HUES6 (cell line): ENCODE data around the gene NFKB2.

Source experiments
- H3K27ac ChIP-seq: 2 replicates; pipeline ENCODE4 v1.7.0; 2013; ENCODE audit warnings: low read depth, mild to moderate bottlenecking, low read length, inconsistent platforms
- H3K27me3 ChIP-seq: 2 replicates; pipeline ENCODE4 v1.6.1; 2013; ENCODE audit warnings: low read length; ENCODE audit not compliant: control insufficient read depth, insufficient read depth
- H3K36me3 ChIP-seq: 2 replicates; pipeline ENCODE4 v1.6.1; 2013; ENCODE audit warnings: low read length; ENCODE audit not compliant: control insufficient read depth, insufficient read depth
- H3K4me1 ChIP-seq: 2 replicates; pipeline ENCODE4 v1.6.1; 2013; ENCODE audit warnings: low read length; ENCODE audit not compliant: control insufficient read depth, insufficient read depth
- H3K4me3 ChIP-seq: 2 replicates; pipeline ENCODE4 v1.5.1; 2013; ENCODE audit warnings: low read depth, low read length
- H3K9ac ChIP-seq: one replicate; pipeline ENCODE4 v1.6.1; 2013; ENCODE audit warnings: mild to moderate bottlenecking, low read length
- H3K9me3 ChIP-seq: 2 replicates; pipeline ENCODE4 v1.6.1; 2013; ENCODE audit warnings: low read depth, low read length; ENCODE audit not compliant: control insufficient read depth, insufficient read depth

Gene NFKB2

GRCh38 chr10:102409604-102410428, 14.3 kb downstream of the NFKB2 start:
- H3K9ac ChIP-seq: peak overlapping the region; percentile 51
- H3K4me1 ChIP-seq: peaks cover 21% of the 10 kb centered on the region
- peak overlapping the region; percentile 61 for H3K4me3 ChIP-seq
- no peaks in the 10 kb centered on the region for H3K9me3 ChIP-seq
- no peaks in the 10 kb centered on the region for H3K36me3 ChIP-seq
- no peak overlapping the region for H3K27ac ChIP-seq
- peaks cover 83% of the 10 kb centered on the region for H3K27me3 ChIP-seq

GRCh38 chr10:102410429-102411073, 15.0 kb downstream of the NFKB2 start:
- Histone ChIP-seq H3K27ac (no peak overlapping the region), H3K9ac (peak overlapping the region; percentile 51), H3K27me3 (peaks cover 86% of the 10 kb centered on the region), H3K4me3 (peak overlapping the region; percentile 61), H3K36me3 (no peaks in the 10 kb centered on the region), H3K4me1 (peaks cover 21% of the 10 kb centered on the region), H3K9me3 (no peaks in the 10 kb centered on the region)

- no peaks in the 10 kb centered on the region for H3K9me3 ChIP-seq
- peaks cover 21% of the 10 kb centered on the region for H3K4me1 ChIP-seq
- no peak overlapping the region for H3K27ac ChIP-seq
- no peaks in the 10 kb centered on the region for H3K36me3 ChIP-seq
- peaks cover 78% of the 10 kb centered on the region for H3K27me3 ChIP-seq
- H3K9ac ChIP-seq: no peak overlapping the region
- peak overlapping the region; percentile 61; the same call in 1 of the 2 replicates for H3K4me3 ChIP-seq
Observed at GRCh38 chr10:102411341-102412255, 16.1 kb downstream of the NFKB2 start.

GRCh38 chr10:102412293-102412692, 16.8 kb downstream of the NFKB2 start:
- H3K4me3 ChIP-seq: no peak overlapping the region
- H3K27ac ChIP-seq: no peak overlapping the region
- no peak overlapping the region for H3K9ac ChIP-seq
- no peaks in the 10 kb centered on the region for H3K9me3 ChIP-seq
- H3K4me1 ChIP-seq: peaks cover 21% of the 10 kb centered on the region
- peaks cover 74% of the 10 kb centered on the region for H3K27me3 ChIP-seq
- H3K36me3 ChIP-seq: no peaks in the 10 kb centered on the region

- Histone ChIP-seq H3K36me3 (no peaks in the 10 kb centered on the region), H3K9me3 (no peaks in the 10 kb centered on the region), H3K27ac (no peak overlapping the region), H3K27me3 (peaks cover 74% of the 10 kb centered on the region), H3K4me3 (no peak overlapping the region), H3K9ac (no peak overlapping the region), H3K4me1 (peaks cover 23% of the 10 kb centered on the region)
Observed at GRCh38 chr10:102413053-102413705, 17.7 kb downstream of the NFKB2 start.

- no peaks in the 10 kb centered on the region for H3K36me3 ChIP-seq
- no peak overlapping the region for H3K27ac ChIP-seq
- H3K9ac ChIP-seq: no peak overlapping the region
- no peak overlapping the region for H3K4me3 ChIP-seq
- peaks cover 73% of the 10 kb centered on the region for H3K27me3 ChIP-seq
- no peaks in the 10 kb centered on the region for H3K9me3 ChIP-seq
- peaks cover 25% of the 10 kb centered on the region for H3K4me1 ChIP-seq
Observed at GRCh38 chr10:102413806-102414561, 18.5 kb downstream of the NFKB2 start.

- Histone ChIP-seq H3K27ac (no peak overlapping the region), H3K36me3 (no peaks in the 10 kb centered on the region), H3K9me3 (no peaks in the 10 kb centered on the region), H3K4me3 (no peak overlapping the region), H3K4me1 (peaks cover 20% of the 10 kb centered on the region), H3K9ac (no peak overlapping the region), H3K27me3 (peaks cover 70% of the 10 kb centered on the region)
Observed at GRCh38 chr10:102414749-102415148, 19.2 kb downstream of the NFKB2 start.

GRCh38 chr10:102416283-102416682, 20.8 kb downstream of the NFKB2 start:
- Histone ChIP-seq H3K4me3 (no peak overlapping the region), H3K36me3 (no peaks in the 10 kb centered on the region), H3K27me3 (peaks cover 54% of the 10 kb centered on the region), H3K27ac (no peak overlapping the region), H3K9ac (no peak overlapping the region), H3K4me1 (peaks cover 8% of the 10 kb centered on the region; the same call in 1 of the 2 replicates), H3K9me3 (no peaks in the 10 kb centered on the region)

- Histone ChIP-seq H3K4me1 (peaks cover 5% of the 10 kb centered on the region; the same call in 1 of the 2 replicates), H3K4me3 (no peak overlapping the region), H3K27me3 (peaks cover 50% of the 10 kb centered on the region), H3K36me3 (no peaks in the 10 kb centered on the region), H3K27ac (no peak overlapping the region), H3K9me3 (no peaks in the 10 kb centered on the region), H3K9ac (no peak overlapping the region)
Observed at GRCh38 chr10:102416695-102417094, 21.2 kb downstream of the NFKB2 start.
